HAP-1 (cell line): ENCODE measurements around the gene STRN4.
A peak's percentile ranks its signal among the peaks of the same experiment; 100 is the strongest.

Experiments used
- DNase-seq, 2 experiments: peaks; one replicate each; pipeline ENCODE4 v3.0.0-alpha.2; 2016 to 2020; ENCODE audit warnings: low spot score in 2 of 2
- H3K27me3 ChIP-seq: fragments of 250-450 bp; sonication (Bioruptor Pico); 2 replicates; pipeline ENCODE4 v1.5.1; 2020; ENCODE audit warnings: low read depth, mild to moderate bottlenecking, moderate library complexity
- H3K36me3 ChIP-seq: fragments of 250-450 bp; sonication (Bioruptor Pico); replicated peaks from 2 replicates; pipeline ENCODE4 v1.5.1; 2020; ENCODE audit warnings: mild to moderate bottlenecking
- H3K4me1 ChIP-seq: fragments of 250-450 bp; sonication (Bioruptor Pico); 2 replicates; pipeline ENCODE4 v1.5.1; 2020; ENCODE audit warnings: mild to moderate bottlenecking
- H3K4me3 ChIP-seq: fragments of 250-450 bp; sonication (Bioruptor Pico); 2 replicates; pipeline ENCODE4 v1.5.1; 2020; ENCODE audit warnings: mild to moderate bottlenecking, moderate library complexity
- H3K9me3 ChIP-seq: fragments of 250-450 bp; sonication (Bioruptor Pico); 2 replicates; pipeline ENCODE4 v1.5.1; 2020; ENCODE audit warnings: mild to moderate bottlenecking, moderate library complexity
- in situ Hi-C: fragments of 300-500 bp; cut with MboI; formaldehyde crosslinking; loops from 3 replicates; pipeline ENCODE4 v1.14.3; 2020; ENCODE audit warnings: low sequenced_read_pairs, inconsistent platforms, mixed read lengths

Gene STRN4

DNA sequence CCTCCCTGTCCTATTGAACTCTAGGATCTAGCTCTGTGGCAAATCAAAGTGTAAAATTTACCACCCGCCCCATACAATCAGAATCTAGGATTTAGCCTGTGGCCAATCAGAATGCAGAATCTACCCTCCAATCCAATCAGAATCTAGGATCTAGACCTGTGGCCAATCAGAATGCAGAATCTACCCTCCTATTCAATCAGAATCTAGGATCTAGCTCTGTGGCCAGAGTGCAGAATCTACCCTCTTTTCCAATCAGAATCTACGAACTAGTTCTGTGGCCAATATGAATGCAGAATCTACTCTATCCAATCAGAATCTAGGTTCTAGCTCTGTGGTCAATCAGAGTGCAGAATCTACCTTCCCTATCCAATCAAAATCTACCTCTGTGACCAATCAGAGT is 55.1 kb downstream of the STRN4 start:
- in situ Hi-C loops: no loop called here
- no peaks in the 10 kb centered on the region for H3K9me3 ChIP-seq
- H3K4me1 ChIP-seq: no peaks in the 10 kb centered on the region
- DNase-seq: no peak
- peaks cover 80% of the 10 kb centered on the region for H3K36me3 ChIP-seq
- no peaks in the 10 kb centered on the region for H3K27me3 ChIP-seq
- H3K4me3 ChIP-seq: no peak overlapping the region

DNA sequence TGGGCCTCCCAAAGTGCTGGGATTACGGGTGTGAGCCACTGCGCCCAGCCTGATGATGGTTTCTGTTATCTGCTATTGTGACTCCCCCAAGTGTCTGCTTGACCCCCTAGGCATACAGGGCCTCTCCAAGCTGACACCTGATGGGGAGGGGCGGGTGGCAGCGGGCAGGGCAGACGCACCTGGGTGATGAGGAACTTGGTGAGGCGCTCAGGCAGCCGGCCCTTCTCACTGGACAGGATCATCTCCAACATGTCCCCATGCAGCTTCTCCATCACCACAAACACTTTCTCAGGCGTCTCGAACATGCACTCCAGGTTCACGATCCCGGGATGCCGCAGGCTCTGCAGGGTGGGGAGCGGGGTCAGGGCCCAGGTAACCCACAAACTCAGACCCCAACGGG is 56.9 kb downstream of the STRN4 start:
- no peaks in the 10 kb centered on the region for H3K4me1 ChIP-seq
- no peaks in the 10 kb centered on the region for H3K27me3 ChIP-seq
- H3K4me3 ChIP-seq: no peak overlapping the region
- DNase-seq: no peak
- no peaks in the 10 kb centered on the region for H3K9me3 ChIP-seq
- in situ Hi-C loops: no loop called here
- peaks cover 71% of the 10 kb centered on the region for H3K36me3 ChIP-seq

DNA sequence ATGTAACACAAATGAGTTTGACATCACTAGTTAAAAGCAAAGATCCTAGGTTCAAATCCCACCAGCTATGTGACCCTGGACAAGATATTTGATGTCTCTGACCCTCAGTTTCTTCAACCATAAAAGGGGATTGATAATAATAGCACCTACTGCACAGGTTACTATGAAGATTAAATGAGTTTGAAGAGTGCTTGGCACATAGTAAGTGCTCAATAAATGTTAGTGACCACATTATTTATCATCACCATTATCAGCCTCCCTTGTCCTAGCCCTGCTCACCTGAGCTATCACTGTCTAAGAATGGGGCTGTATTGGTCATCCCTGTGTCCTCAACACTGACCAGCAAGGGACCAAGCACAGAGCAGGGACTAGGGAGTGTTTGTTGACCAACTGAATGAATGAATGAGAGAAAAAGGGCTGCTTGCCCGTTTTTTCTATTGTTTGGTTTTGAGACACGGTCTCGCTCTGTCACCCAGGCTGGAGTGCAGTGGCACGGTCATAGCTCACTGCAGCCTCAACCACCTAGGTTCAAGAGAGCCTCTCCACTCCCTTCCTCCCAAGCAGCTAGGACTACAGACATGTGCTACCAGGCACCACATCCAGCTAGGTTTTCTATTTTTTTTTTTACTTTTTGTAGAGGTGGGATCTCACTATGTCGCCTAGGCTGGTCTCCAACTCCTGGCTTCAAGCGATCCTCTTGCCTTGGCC is 58.7 kb downstream of the STRN4 start:
- Histone ChIP-seq H3K4me3 (no peak overlapping the region), H3K9me3 (no peaks in the 10 kb centered on the region), H3K4me1 (no peaks in the 10 kb centered on the region), H3K27me3 (no peaks in the 10 kb centered on the region), H3K36me3 (peaks cover 61% of the 10 kb centered on the region)
- in situ Hi-C loops: no loop called here
- no peak for DNase-seq

DNA sequence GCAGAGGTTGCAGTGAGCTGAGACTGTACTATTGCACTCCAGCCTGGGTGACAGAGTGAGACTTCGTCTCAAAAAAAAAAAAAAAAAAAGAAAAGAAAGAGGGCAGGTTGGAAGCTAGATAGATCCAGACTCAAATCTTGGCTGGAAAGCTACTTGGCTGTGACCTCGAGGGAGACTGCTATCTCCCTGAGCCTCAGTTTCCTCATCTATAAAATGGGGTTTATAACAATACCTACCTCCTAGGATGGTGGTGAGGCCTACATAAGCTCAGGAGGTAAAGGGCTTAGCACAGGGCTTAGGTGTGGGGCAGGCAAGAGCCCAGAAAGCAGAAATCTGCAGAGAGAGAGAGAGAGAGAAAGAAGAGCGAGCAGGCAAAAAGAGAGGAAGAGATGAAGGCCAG is 61.1 kb downstream of the STRN4 start:
- no peaks in the 10 kb centered on the region for H3K9me3 ChIP-seq
- no peak for DNase-seq
- no peak overlapping the region for H3K4me3 ChIP-seq
- no peaks in the 10 kb centered on the region for H3K4me1 ChIP-seq
- in situ Hi-C loops: no loop called here
- H3K27me3 ChIP-seq: no peaks in the 10 kb centered on the region
- peaks cover 38% of the 10 kb centered on the region for H3K36me3 ChIP-seq

DNA sequence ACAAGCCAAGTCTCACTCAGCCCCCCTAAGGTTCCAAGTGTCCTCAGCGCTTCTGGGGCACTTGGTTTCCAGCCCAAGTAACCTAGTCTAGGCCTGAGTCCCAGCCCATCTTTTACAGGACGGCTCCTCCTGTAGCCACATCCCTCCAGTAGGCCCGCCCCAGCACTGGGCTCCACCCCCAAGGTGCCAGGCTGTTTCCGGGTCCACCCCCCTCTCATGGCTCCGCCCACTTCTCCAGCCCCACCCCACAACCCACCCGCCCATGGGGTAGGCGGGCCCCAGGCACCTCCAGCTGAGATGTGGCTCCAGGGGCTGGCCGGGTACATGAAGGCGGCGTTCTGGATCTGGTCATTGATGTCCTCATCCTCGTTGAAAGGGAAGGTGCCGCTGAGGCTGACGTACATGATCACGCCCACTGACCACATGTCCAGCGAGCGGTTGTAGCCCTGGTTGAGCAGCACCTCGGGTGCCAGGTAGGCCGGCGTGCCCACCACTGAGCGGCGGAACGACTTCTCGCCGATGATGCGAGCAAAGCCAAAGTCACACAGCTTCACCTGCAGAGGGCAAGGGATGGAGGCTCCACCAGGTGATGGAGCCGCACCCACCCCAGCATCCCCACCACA is 68.0 kb downstream of the STRN4 start:
- in situ Hi-C loops: no loop called here
- Histone ChIP-seq H3K9me3 (no peaks in the 10 kb centered on the region), H3K4me3 (no peak overlapping the region), H3K27me3 (no peaks in the 10 kb centered on the region), H3K4me1 (no peaks in the 10 kb centered on the region), H3K36me3 (peaks cover 27% of the 10 kb centered on the region)
- DNase-seq: peak; percentile 10 to 81

DNA sequence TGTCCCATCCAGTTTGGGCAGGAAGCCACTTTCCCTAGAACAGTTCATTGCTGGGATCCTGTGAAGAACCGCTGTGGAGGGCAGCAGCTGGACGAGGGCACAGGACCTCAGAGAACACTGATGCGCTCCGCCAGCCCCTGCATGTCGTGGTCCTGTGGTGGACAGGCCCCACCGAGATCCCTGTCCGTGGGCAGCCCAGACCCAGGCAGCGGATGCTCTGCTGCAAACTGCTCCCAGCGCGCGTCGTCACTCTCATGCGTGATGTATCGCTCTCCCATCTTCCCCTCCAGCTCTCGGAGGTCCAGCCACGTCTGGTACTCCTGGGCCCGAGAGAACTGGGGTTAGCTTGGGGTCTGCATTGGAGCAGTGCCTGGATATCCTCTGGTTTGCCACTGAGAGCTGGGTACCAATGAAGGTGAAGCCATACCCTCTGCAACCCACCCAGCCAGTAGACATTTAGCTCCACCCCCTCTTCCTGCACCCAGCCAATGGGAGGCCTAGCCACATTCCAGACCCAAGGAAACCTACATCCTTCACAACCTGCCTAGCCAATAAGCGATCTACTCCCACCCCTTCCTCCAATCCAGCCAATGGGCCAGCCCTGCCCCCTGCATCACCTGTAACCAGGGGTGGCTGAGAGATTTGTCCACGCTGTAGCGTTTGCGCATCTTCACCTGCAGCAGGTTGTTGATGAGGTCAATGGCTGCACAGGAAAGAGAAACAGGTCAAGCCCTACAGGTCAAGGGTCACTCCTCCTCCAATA is 71.7 kb downstream of the STRN4 start:
- Histone ChIP-seq H3K9me3 (no peaks in the 10 kb centered on the region), H3K4me3 (no peak overlapping the region), H3K4me1 (no peaks in the 10 kb centered on the region), H3K36me3 (peaks cover 22% of the 10 kb centered on the region), H3K27me3 (no peaks in the 10 kb centered on the region)
- peak in 1 of 2 experiments; percentile 45 for DNase-seq
- in situ Hi-C loops: no loop called here

DNA sequence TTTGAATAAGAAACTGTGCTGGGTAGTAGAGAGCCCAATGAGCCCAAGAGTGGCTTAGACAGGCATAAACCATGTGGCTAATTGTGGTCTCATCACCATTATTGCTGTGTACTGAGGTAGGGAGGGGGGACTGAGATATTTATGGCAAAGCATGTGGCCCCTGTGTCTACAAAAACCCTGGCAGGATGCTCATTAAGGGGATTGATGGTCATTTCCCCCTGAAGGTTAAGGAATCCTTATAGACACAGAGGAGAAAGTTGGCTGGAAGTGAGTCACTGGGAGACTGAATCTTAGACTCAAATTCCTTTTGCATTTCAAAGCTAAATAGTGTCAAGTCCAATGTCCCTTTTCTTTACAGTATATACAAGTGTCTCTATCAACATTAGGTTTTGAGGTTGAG is 75.4 kb downstream of the STRN4 start:
- no peak overlapping the region for H3K4me3 ChIP-seq
- in situ Hi-C loops: no loop called here
- no peaks in the 10 kb centered on the region for H3K9me3 ChIP-seq

More for the DNA sequence above, 75.4 kb downstream of the STRN4 start:
- Histone ChIP-seq H3K27me3 (no peaks in the 10 kb centered on the region), H3K36me3 (peaks cover 12% of the 10 kb centered on the region), H3K4me1 (no peaks in the 10 kb centered on the region)
- DNase-seq: no peak
